DMS79 treated with DMSO at 0.1 percent for 48 hours (cell line): ENCODE results near the gene DMAC1.

ENCODE experiments used
- DNase-seq: peaks from one replicate; lab custom pipeline; 2025; lab: John Stamatoyannopoulos, UW

Gene DMAC1

GRCh38 chr9:7782400-7783120 lies 17.0 kb downstream of the DMAC1 start:
- DNase-seq, result no peak

GRCh38 chr9:7780261-7780988 lies 19.2 kb downstream of the DMAC1 start:
- DNase-seq, result no peak

- DNase-seq, result peak; percentile 31
Observed at GRCh38 chr9:7778851-7779600, 20.6 kb downstream of the DMAC1 start.

- DNase-seq, result peak; percentile 96
Observed at GRCh38 chr9:7777771-7778170, 21.8 kb downstream of the DMAC1 start.

- DNase-seq, result no peak
Observed at GRCh38 chr9:7770111-7770510, 29.5 kb downstream of the DMAC1 start.

GRCh38 chr9:7762600-7762999 lies 37.0 kb downstream of the DMAC1 start:
- DNase-seq, result no peak

- no peak for DNase-seq
Observed at GRCh38 chr9:7760014-7760415, 39.6 kb downstream of the DMAC1 start.

- DNase-seq, result no peak
Observed at GRCh38 chr9:7756088-7756487, 43.5 kb downstream of the DMAC1 start.

GRCh38 chr9:7752481-7752880 lies 47.1 kb downstream of the DMAC1 start:
- DNase-seq, result no peak
